Dedifferentiated amniotic fluid mesenchymal stem cell (primary cell): ENCODE results near the gene TIMP2.
"Not testable (repeated sequence)": the region's sequence is repeated elsewhere in the genome, so short reads cannot be mapped to it uniquely, and the experiment has no call there.

ENCODE experiments used
- DNase-seq: peaks from one replicate; pipeline ENCODE4 v3.0.0-alpha.2; 2016; ENCODE audit errors: extremely low spot score

TIMP2 gene

DNA sequence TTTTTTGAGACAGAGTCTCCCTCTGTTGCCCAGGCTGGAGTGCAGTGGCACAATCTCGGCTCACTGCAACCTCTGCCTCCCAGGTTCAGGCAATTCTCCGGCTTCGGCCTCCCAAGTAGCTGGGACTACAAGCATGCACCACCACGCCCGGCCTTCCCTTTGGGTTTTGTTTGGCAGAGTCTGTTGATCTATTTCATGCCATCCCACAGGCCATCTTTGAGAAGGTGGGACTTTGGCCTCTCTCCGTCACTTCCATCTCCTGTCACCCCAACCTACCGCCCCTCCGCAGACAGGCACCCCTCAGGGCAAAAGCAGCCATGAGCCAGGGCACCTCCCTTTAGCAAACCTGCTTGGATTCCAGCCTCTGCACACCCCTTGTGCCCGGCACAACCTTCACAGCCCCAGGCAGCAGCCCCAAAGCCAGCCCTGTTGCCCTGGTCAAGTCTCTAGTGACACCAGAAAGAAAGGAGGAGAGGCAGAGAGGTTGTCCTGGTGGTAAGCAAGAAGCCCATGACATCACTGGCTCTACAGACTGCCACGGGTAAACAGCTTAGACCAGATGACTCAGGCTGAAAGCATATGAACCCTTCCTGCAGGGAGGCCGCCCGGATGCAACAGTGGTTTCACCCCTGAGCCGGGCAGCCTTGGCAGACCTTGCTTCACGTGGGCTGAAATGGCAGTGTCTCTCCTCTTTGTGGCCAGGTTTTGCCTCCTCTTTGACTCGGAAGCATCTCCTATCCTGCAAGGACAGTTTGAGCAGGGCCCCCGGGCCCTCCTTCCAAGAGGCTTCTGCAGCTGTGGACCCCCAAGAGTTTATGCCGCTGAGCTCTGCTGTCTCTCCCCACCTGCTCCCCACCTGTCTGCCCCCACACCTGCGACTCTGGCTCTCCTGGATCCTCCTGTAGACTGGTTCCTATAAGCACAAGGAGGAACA lies 8.1 kb upstream of the TIMP2 start:
- peak; percentile 94 for DNase-seq

DNA sequence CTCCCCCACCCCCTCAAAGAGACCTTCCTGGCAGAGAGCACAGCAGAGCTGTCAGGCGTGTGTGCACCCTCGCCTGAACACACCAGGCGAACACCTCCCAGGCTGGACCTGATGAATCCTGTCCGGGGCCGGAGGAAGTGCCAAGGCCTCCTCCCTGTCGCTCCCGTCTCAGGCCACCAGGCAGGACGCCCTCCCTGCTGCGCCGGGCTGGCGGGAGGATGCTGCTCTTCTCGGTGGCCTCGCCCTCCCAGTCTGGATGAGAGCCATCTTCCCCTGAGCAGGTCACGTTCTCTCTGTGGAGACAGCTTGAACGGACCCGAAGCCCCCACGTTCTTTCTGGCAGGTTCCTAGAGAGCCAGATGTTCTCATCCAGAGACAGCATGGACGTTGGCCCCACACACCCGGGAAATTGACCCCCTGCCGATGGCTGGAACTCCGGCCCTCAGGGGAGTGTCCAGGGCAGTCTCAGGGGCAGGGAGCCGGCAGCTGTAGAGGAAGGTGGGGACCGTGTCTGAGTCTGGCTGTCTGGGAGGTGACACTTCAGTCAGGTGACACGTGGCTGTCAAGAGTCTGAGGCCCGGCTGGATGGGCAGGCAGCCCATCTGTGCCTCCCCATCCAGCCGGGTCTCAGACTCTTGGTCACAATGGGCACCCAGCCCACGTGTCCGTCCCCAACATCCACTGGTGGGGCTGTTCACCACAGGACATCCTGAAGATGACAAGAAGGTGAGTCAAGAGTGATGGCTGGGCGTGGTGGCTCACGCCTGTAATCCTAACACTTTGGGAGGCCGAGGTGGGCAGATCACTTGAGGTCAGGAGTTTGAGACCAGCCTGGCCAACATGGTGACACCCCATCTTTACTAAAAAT lies 5.0 kb upstream of the TIMP2 start:
- no peak for DNase-seq

DNA sequence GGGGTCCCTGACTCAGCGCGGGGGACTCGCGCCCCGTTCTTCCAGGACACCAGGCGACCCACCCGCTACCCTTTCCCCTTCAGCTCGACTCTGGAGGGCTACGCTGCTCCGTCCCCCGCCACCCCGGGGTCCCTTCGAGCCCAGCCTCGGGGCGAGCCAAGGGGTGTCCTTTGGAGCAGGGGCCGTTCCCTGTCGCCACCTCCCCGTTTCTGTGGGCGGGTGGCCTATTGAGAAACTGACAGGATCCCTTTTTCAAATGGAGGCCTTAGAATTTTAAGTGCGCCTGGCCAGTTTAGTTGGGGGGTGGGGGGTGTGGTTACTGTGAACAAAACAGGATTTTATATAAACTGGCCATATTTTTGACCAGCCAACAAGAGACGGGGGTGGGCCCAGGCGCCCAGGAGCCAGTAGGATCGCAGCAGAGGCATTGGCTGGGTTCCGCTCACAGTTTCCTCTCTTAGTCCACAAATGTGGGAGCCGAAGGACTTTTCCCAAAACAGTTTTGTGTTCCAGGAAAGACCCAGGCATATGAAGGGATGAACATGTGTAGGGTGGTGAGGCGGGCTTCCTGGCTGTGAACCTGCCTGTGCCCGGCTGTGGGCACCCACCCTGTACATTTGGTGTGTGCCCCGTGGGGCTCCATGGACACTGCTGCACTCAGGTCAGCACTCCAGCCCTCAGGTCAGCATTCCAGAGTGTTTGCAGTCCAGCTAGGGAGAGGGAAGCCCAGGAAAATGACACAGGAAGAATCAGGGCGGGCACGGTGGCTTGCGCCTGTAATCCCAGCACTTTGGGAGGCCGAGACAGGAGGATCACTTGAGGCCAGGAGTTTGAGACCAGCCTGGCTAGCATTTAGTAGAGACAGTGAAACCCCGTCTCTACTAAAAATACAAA lies 722 bp upstream of the TIMP2 start:
- DNase-seq: peak; percentile 47

DNA sequence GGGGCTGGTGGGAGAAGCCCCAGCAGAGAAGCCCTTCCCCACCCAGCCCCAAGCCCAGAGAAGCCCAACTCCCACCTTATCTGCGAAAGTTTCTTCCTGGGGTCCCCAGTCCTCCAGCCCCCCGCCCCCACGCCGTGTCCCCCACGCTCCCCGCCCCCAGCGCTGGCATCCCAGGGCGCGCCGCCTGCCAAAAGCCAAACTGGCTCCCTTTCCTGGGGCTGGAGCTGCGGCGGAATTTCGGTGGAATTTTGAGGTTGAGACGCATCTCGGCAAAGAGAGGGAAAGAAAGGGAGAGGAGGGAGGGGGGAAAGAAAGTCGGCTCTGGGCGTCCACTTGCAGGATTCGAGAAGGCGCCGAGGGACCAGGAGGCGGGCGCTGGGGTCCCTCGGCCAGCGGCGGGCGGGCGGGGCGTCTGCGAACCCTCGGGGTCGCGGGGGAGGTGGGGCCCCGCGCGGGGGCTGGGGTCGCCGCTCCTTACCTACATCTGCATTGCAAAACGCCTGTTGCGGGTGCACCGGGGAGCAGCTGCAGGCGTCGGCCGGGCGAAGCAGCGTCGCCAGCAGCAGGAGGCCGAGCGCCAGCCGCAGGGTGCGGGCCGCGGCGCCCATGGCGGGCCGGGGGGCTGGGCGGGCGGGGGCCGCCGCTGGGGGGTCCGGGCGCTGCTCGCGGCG lies 571 bp downstream of the TIMP2 start:
- peak; percentile 44 for DNase-seq

DNA sequence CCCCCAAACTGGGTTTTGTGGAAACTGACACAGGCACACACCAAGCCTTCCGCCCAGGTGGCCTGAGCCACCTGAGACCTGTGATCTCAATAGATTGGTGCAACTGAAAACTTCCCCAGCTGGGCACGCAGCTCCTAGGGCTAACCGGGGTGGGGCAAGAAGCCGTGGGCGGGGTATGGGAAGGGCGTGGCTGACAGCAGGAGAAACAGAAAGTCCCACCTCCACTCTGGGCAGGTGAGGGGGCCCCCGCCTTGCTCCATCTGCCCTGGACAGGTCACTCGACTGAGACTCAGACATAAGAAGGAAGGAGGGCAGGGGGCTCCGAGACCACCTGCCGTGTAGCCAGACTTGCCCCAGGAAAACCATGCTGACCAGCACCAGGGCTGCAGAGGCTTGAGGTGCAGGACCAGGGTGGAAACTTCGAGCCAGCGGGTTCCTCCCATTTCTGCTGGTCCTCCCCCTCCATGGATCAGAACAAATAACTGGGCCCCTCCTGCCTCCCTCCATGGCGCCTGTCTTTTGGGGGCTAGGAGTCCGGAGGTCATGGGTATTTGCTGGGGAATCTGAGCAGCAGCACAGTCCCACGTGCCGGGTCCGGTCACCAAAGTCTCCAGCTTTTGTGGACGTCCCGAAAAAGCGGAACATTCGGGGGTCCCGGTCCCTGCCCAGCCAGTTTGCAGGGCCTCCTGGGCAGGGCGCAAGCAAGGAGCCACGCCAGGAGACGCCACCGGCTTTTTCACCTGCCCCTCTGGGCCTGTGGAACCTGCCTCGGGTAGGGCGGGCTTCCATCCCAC lies 1.3 kb downstream of the TIMP2 start:
- DNase-seq: no peak

DNA sequence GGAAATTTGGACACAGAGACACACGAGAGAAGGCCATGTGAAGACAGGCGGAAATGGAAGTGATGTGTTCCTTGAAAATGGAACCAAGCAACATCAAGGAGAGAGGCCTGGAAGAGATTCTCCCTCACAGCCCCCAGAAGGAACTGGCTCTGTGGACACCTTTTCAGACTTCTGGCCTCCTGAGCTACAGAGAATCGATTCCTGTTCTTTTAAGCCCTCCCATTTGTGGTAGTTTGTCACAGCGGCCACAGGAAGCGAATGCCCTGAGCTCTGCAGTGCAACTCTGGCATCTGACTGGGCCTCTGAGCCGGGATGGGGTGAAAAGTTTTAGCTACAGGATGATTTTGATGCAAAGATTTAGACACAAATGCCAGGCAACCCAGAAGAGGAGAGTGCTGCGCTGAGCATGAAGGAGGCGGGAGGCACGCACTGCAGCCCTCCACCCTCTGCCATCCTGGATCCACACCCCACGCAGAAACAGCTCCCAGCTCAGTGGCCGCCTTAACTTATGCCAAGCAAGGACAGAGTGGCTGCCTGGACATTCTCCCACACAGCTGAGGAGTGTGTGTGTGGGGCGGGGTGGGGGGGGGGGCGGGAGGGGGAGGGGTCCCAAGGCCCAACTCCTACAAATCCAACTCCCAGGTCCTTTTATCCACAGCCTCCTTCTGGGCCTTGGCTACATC lies 2.2 kb downstream of the TIMP2 start:
- no peak for DNase-seq

DNA sequence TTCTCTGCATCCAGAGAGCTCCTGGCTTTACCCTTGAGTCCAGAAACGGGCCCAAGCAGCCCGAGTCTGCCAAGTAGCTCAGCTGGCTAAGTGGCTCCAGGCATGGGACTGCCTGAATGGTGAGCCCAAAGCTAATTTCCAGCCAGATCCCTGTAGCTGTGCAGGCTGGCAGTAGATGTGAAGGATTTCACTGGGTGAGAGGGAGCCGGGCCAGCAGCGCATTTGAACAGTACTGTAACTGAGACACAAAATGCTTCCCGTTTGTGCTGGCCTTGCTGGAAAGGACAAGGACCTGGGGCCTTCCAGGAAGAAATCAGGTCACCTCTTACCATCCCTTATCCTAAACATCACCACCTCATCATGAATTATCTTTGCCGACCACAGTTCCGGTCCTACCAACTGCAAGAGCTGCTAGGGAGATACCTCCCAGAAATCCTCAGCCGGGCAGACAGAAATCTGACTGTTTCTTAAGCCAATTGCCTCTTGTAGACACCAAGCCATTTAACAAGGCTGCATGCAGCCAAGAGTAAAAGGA lies 3.7 kb downstream of the TIMP2 start:
- no peak for DNase-seq

DNA sequence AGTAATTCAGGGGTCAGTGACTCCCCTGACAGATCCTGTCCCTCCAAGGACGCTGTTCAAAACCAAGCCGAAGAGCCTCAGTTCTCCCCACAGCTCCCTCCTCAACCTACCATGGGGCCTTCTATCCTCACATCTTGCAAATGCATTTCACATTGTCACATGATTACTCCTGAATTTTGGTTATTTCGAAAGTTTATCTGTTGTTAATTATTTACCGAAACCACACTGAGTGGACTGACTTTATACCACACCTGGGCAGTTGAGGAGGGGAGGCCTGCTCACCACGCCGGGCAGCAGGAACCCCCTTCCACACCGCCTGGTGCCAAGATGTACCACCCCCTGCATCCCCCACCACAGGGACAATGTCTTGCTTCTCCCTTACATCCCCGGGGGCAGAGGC lies 4.7 kb downstream of the TIMP2 start:
- DNase-seq: no peak

DNA sequence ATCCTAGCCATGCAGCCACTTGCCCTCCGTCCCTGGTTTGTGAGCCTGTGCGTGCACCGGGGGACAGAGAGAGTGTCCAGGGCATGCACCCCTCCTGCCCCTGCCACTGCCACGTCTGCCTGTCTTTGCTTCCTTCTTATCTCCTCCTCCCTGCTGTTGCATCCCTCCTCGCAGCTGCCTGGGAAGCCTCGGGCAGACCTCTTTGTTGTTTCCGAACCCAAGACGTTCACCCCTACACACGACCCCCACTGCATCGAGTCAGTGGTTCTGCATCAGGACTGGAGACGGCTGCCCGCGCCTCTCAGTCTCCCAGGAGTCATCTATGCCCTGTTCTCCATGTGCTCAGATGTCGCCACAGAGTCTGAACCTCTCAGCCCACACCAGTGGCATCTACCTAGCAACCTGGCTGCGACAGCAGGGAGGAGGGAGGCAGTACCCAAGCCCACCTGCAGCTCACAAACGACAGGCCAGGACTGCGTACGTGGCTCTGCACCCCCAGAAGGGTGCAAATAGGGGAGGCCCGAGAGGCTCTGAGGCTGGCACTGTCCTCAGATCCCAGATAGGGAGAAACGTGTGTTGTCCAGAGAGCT lies 5.2 kb downstream of the TIMP2 start:
- DNase-seq: no peak

DNA sequence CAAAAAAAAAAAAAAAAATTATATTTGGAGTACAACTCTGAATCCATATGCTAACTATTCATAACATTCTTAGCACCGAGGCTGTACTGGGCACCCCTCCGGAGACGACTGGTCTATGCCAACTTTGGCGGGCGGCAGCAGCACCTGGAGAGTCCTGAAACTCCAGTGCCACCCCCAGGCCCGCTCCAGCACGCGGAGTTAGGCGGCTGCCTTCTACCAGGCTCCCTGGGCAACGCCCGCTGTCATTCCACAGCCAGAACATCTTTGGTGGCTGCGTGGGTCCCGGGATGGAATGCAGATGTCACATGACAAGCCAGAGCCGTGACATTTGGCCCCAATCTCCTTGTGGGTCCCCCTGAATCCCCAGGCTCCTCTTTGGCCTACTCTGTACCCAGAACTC lies 6.2 kb downstream of the TIMP2 start:
- no peak for DNase-seq

DNA sequence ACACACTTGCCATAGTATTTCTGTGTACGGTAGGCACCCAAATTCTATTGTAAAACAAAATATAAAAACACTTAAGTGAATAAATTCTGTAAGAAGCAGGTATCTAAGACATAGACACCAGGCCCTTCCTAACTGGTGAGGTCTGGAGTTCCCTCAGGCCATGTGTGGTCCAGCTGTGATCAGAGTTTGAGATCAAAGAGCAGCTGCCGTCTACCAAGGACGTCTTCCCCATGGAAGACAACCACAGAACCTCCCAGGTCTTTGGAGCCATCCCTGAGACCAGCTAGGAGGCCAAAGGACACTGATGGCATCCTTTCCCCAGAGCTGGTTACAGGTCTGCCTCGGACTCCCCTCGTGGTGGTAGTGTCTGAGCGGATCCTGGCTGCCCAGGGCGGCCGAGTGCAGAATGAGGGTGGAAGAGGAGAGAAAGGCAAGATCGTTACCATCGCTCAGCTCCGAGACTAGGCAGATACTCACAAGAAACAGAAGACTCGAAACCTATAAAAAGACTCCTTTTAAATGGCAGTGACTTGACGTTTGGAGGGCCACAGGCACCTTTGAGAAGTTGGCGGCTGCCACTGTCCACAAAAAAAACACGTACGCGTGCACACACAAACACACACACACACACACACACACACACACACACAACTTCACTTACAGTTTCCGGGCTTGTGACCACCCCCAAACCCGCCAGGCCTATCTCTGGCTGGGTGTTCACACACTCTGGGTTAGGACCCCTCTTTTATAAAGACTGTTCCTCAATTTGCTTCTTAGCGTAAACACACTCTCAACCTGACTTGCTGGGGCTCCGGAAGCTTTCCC lies 7.5 kb downstream of the TIMP2 start:
- no peak for DNase-seq

DNA sequence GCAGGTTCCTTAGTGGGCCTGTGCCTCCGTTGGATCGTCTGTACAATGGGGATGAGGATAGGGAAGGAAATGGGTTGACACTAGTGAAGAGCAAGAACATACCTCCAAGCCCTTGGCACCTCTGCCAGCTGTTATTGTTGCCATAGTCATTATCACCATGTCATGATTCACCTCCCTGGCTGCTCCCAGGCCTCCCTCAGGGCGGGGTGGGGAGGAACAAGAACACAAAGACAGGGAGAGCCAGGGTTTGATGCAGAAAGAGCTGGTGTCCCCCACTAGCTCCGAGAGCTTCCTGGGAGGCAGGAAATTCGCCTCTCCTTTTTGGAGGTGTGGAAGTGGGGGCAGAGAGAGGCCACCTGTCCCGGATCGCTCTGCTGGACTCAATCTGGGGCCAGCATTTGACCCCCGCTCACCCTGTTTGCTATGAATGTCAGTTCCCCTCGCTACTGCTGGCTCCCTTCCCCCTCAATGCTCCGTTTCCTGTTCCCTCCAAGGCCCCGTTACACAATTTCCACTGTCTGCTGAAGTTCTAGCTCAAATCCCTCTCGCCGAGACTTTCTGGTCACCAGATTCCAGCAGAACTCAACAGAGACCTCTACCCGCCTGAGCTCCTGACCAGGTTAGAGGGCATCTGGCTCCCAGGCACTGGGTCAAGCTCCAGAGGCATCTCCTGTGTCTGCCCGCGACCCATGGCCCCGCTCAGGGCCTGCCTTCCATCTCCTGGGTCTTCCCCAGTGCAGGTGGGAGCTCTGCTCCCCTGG lies 9.1 kb downstream of the TIMP2 start:
- DNase-seq: no peak

DNA sequence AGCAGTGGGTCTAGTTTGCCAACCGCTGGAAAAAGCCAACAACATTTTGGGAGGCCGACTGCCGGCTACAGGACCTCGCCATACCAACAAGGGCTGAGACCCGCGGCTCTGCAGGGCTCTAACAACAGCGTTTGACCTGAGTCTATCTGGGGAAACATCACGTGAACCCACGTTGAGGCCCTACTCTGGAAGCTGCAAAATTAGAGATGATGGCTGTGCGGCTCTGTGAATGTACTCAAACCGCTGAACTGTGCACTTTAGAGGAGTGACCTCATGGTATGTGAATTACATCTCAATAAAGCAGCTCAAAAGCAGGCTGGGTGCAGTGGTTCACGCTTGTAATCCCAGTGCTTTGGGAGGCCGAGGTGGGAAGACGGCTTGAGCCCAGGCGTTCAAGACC lies 12.1 kb downstream of the TIMP2 start:
- no peak for DNase-seq

DNA sequence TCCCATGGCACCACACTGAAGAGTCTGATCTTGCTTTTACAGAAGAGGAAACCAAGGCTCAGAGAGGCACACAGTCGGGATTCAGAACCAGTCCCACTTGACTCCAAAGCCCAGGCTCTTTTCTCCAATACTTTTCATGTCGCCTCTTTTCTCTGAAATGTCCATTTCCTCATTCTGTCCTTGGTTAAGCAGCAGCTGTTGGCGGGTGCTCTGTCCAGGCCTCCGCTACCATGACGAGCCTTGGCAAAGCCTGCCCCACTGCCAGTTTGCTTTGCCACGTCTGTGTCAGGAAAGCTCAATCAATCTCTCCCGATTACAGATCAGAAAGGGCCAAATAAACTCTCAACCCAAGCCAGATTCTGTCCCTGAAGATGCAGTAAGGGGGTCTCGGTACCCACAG lies 13.1 kb downstream of the TIMP2 start:
- DNase-seq: no peak

DNA sequence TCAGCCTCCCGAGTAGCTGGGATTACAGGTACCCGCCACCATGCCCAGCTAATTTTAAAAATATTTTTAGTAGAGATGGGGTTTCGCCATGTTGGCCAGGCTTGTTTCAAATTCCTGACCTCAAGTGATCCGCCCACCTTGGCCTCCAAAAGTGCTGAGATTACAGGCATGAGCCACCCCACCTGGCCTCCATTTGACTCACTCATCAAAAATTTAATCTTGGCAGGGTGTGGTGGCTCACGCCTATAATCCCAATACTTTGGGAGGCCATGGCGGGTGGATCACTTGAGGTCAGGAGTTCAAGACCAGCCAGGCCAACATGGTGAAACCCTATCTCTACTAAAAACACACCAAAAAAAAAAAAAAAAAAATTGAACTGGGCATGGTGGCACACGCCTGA lies 13.6 kb downstream of the TIMP2 start:
- not testable (repeated sequence) for DNase-seq

DNA sequence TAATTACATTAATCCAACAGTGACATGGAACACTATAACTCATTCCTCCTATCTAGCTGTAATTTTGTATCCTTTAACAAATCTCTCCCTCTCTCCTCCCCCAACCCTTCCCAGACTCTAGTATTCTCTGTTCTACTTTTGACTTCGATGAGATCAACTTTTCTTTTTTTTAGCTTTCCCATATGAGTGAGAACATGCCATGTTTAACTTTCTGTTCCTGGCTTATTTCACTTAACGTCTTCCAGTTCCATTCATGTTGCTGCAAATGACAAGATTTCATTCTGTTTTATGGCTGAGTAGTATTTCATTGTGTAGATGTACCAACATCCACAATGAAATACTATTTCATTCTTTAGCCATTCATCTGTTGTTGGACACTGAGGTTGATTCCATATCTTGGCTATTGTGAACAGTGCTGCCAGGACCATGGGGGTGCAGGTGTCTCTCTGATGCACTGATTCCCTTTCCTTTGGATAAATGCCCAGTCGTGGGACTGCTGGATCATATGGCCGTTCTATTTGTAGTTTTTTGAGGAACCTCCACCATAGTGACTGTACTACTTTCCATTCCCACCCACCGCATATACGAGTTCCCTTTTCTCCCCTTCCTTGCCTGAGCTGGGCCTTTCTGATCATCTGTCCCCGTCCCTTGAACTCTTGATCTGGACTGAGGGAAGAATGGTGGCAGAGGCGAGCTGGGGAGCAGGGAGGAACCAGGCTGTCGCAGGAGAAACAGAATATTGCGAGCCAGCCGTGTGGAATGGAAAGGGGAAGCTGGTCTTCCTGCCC lies 14.5 kb downstream of the TIMP2 start:
- DNase-seq: no peak

DNA sequence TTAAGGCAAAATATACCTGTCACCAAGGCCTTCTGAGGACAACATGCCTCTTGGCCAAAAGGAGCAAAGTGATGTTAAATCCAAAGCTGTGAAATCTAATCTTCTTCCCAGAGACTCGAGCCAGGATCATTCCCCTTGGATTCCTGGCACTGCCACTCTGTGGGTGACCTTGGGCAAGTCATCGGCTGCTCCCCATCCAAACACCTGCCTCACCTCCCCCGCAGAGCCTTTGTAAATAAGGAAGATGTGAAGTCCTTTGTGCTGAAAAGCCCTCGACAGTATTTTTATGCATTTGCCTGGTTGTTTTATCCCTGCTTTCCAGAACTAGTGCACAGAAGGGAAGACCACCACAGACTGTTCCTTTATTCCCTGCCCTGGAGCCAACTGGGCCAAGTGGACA lies 16.8 kb downstream of the TIMP2 start:
- no peak for DNase-seq
